Stimulated activated effector memory CD8-positive, alpha-beta T cell treated with anti-CD3 and anti-CD28 coated beads, Interleukin-12 subunit alpha, Interleukin-12 subunit beta, amount 100 ng/mL, for 72 hours (primary cell): Measurements from ENCODE around the gene ZNF155.

ENCODE experiments used
- ATAC-seq: fragments of 150-1000 bp; cut with Tn5 transposase; 2 replicates; pipeline ENCODE4 v1.10.0; 2021
- DNase-seq, 2 donors: peaks; one replicate each; pipeline ENCODE4 v3.0.0; 2021 to 2022; ENCODE audit warnings: low spot score in 2 of 2
- H3K27ac Mint-ChIP-seq: one replicate; pipeline ENCODE4 v1.8.0; 2022; ENCODE audit warnings: mild to moderate bottlenecking, mixed read lengths
- H3K36me3 Mint-ChIP-seq: one replicate; pipeline ENCODE4 v1.8.0; 2022; ENCODE audit warnings: mild to moderate bottlenecking, mixed read lengths
- H3K4me1 Mint-ChIP-seq: one replicate; pipeline ENCODE4 v1.8.0; 2022; ENCODE audit warnings: mixed read lengths
- H3K4me3 Mint-ChIP-seq: one replicate; pipeline ENCODE4 v1.8.0; 2022; ENCODE audit warnings: mild to moderate bottlenecking, mixed read lengths
- H3K9me3 Mint-ChIP-seq: one replicate; pipeline ENCODE4 v1.8.0; 2022; ENCODE audit warnings: mixed read lengths

ZNF155 gene

GRCh38 chr19:43983544-43983911, 460 bp upstream of the ZNF155 start:
- peaks cover 3% of the 10 kb centered on the region for H3K36me3 Mint-ChIP-seq
- peaks cover 5% of the 10 kb centered on the region for H3K4me1 Mint-ChIP-seq
- no peak for ATAC-seq
- H3K27ac Mint-ChIP-seq: peak overlapping the region; percentile 90
- H3K4me3 Mint-ChIP-seq: peak overlapping the region; percentile 82
- H3K9me3 Mint-ChIP-seq: peaks cover 8% of the 10 kb centered on the region
- no peak for DNase-seq

- Mint-ChIP-seq H3K4me1 (peaks cover 5% of the 10 kb centered on the region), H3K9me3 (peaks cover 9% of the 10 kb centered on the region), H3K27ac (peak overlapping the region; percentile 90), H3K4me3 (peak overlapping the region; percentile 82), H3K36me3 (peaks cover 14% of the 10 kb centered on the region)
- ATAC-seq (no peak), DNase-seq (no peak)
These were observed 656 bp downstream of the ZNF155 start for GRCh38 chr19:43984687-43985000.

GRCh38 chr19:43997631-43998290, 13.8 kb downstream of the ZNF155 start:
- Mint-ChIP-seq H3K9me3 (peaks cover 30% of the 10 kb centered on the region), H3K27ac (no peak overlapping the region), H3K4me3 (no peak overlapping the region), H3K4me1 (peaks cover 10% of the 10 kb centered on the region), H3K36me3 (peaks cover 49% of the 10 kb centered on the region)
- no peak for DNase-seq
- ATAC-seq: no peak

- ATAC-seq: no peak
- Mint-ChIP-seq H3K9me3 (peaks cover 28% of the 10 kb centered on the region), H3K36me3 (peaks cover 14% of the 10 kb centered on the region)
These were observed 18.2 kb downstream of the ZNF155 start for GRCh38 chr19:44002212-44002565.

GRCh38 chr19:44002566-44003460, 18.8 kb downstream of the ZNF155 start, which contains the start of gene ZNF230:
Gene ZNF230, plus strand, starts transcription at chr19:44002957. Its CDS starts 4,122 bp downstream, at chr19:44007079.
- peak; percentile 59 to 87 for DNase-seq
- peaks cover 33% of the 10 kb centered on the region for H3K9me3 Mint-ChIP-seq

More at GRCh38 chr19:44002212-44002565, 18.2 kb downstream of the ZNF155 start:
- peak overlapping the region; percentile 94 for H3K27ac Mint-ChIP-seq
- DNase-seq: no peak
- peak overlapping the region; percentile 95 for H3K4me3 Mint-ChIP-seq
- H3K4me1 Mint-ChIP-seq: peaks cover 23% of the 10 kb centered on the region

GRCh38 chr19:44003461-44004009, 19.5 kb downstream of the ZNF155 start:
- H3K4me1 Mint-ChIP-seq: peaks cover 23% of the 10 kb centered on the region
- H3K27ac Mint-ChIP-seq: peak overlapping the region; percentile 94
- peaks cover 24% of the 10 kb centered on the region for H3K36me3 Mint-ChIP-seq
- H3K9me3 Mint-ChIP-seq: peaks cover 31% of the 10 kb centered on the region
- DNase-seq: peak in 1 of 2 donors; percentile 56
- peak overlapping the region; percentile 95 for H3K4me3 Mint-ChIP-seq
- ATAC-seq: peak; percentile 44

More at GRCh38 chr19:44002566-44003460, 18.8 kb downstream of the ZNF155 start, which contains the start of gene ZNF230:
- H3K27ac Mint-ChIP-seq: peak within 1 kb of the TSS; percentile 94
- H3K4me3 Mint-ChIP-seq: peak within 1 kb of the TSS; percentile 95
- H3K4me1 Mint-ChIP-seq: peaks cover 23% of the 10 kb centered on the region
- peak; percentile 99 for ATAC-seq
- peaks cover 17% of the 10 kb centered on the region for H3K36me3 Mint-ChIP-seq

GRCh38 chr19:44005973-44006372, 22.0 kb downstream of the ZNF155 start:
- DNase-seq (no peak), ATAC-seq (no peak)
- Mint-ChIP-seq H3K9me3 (peaks cover 37% of the 10 kb centered on the region), H3K27ac (no peak overlapping the region), H3K4me3 (no peak overlapping the region), H3K4me1 (peaks cover 23% of the 10 kb centered on the region), H3K36me3 (peaks cover 48% of the 10 kb centered on the region)

- Mint-ChIP-seq H3K4me1 (peaks cover 16% of the 10 kb centered on the region), H3K4me3 (no peak overlapping the region), H3K27ac (no peak overlapping the region), H3K9me3 (peaks cover 35% of the 10 kb centered on the region), H3K36me3 (peaks cover 50% of the 10 kb centered on the region)
- ATAC-seq (no peak), DNase-seq (no peak)
These were observed 23.5 kb downstream of the ZNF155 start for GRCh38 chr19:44007473-44007872.

GRCh38 chr19:44010468-44010867, 26.5 kb downstream of the ZNF155 start:
- Mint-ChIP-seq H3K27ac (no peak overlapping the region), H3K4me1 (no peaks in the 10 kb centered on the region), H3K4me3 (no peak overlapping the region), H3K36me3 (peaks cover 44% of the 10 kb centered on the region), H3K9me3 (peaks cover 46% of the 10 kb centered on the region)
- DNase-seq (no peak), ATAC-seq (no peak)

GRCh38 chr19:44019498-44019897, 35.5 kb downstream of the ZNF155 start:
- Mint-ChIP-seq H3K4me3 (no peak overlapping the region), H3K4me1 (peaks cover under 1% of the 10 kb centered on the region), H3K9me3 (peaks cover 38% of the 10 kb centered on the region), H3K27ac (no peak overlapping the region), H3K36me3 (no peaks in the 10 kb centered on the region)
- DNase-seq (no peak), ATAC-seq (no peak)

- DNase-seq: no peak
- no peak for ATAC-seq
- no peak overlapping the region for H3K27ac Mint-ChIP-seq
- H3K4me3 Mint-ChIP-seq: no peak overlapping the region
- peaks cover 18% of the 10 kb centered on the region for H3K4me1 Mint-ChIP-seq
- H3K36me3 Mint-ChIP-seq: no peaks in the 10 kb centered on the region
- peaks cover 37% of the 10 kb centered on the region for H3K9me3 Mint-ChIP-seq
These were observed 37.2 kb downstream of the ZNF155 start for GRCh38 chr19:44021221-44021620.

GRCh38 chr19:44024900-44025216, 40.9 kb downstream of the ZNF155 start:
- H3K4me1 Mint-ChIP-seq: peaks cover 27% of the 10 kb centered on the region
- DNase-seq (no peak), ATAC-seq (no peak)
- peaks cover 31% of the 10 kb centered on the region for H3K9me3 Mint-ChIP-seq
- peak overlapping the region; percentile 94 for H3K27ac Mint-ChIP-seq
- H3K36me3 Mint-ChIP-seq: peaks cover 23% of the 10 kb centered on the region
- H3K4me3 Mint-ChIP-seq: peak overlapping the region; percentile 92

- H3K4me1 Mint-ChIP-seq: peaks cover 27% of the 10 kb centered on the region
- ATAC-seq (peak; percentile 100), DNase-seq (peak; percentile 38 to 79)
- peak within 1 kb of the TSS; percentile 94 for H3K27ac Mint-ChIP-seq
- peaks cover 29% of the 10 kb centered on the region for H3K9me3 Mint-ChIP-seq
- peak within 1 kb of the TSS; percentile 92 for H3K4me3 Mint-ChIP-seq
- H3K36me3 Mint-ChIP-seq: peaks cover 28% of the 10 kb centered on the region
These were observed 41.4 kb downstream of the ZNF155 start, which contains the start of gene ZNF222 for GRCh38 chr19:44025217-44025936. Gene ZNF222, plus strand, starts transcription at chr19:44025379. Its CDS starts 58 bp downstream, at chr19:44025437.

- Mint-ChIP-seq H3K36me3 (peaks cover 28% of the 10 kb centered on the region), H3K4me1 (peaks cover 27% of the 10 kb centered on the region), H3K9me3 (peaks cover 30% of the 10 kb centered on the region), H3K27ac (no peak overlapping the region), H3K4me3 (peak overlapping the region; percentile 92)
- ATAC-seq (no peak), DNase-seq (no peak)
These were observed 42.6 kb downstream of the ZNF155 start for GRCh38 chr19:44026622-44027021.

GRCh38 chr19:44032001-44032610, 48.1 kb downstream of the ZNF155 start:
- Mint-ChIP-seq H3K27ac (no peak overlapping the region), H3K4me1 (peaks cover 9% of the 10 kb centered on the region), H3K4me3 (no peak overlapping the region), H3K9me3 (peaks cover 42% of the 10 kb centered on the region), H3K36me3 (peaks cover 34% of the 10 kb centered on the region)
- DNase-seq: no peak
- ATAC-seq: no peak
